Upper lobe of left lung (tissue), 4 donors: Measurements from ENCODE around the gene KLHL1.

Source experiments
- EP300 ChIP-seq, 4 donors: sonication (generic); formaldehyde crosslinking; IDR thresholded peaks; one replicate each; pipeline ENCODE4 v1.5.1; 2017; ENCODE audit warnings: antibody characterized with exemption in 4 of 4, control low read depth in 2 of 4
- POLR2A ChIP-seq, 4 donors: fragments of 450-650 bp; IDR thresholded peaks; one replicate each; pipeline ENCODE4 v1.5.1; 2016 to 2017; ENCODE audit warnings: antibody characterized with exemption in 4 of 4, mild to moderate bottlenecking in 2 of 4
- POLR2AphosphoS5 ChIP-seq, 2 donors: sonication (generic); formaldehyde crosslinking; IDR thresholded peaks; one replicate each; pipeline ENCODE4 v1.5.1; 2017; ENCODE audit warnings: antibody characterized with exemption in 2 of 2
- TF ChIP-seq, protein P1 (sequence below), 6 experiments: fragments of 450-650 bp in 4 of 6; fragments of 200-600 bp in 2 of 6; sonication (generic) in 2 of 6; IDR thresholded peaks; one replicate each; pipeline ENCODE4 v1.5.1; 2016 to 2019; ENCODE audit warnings: antibody characterized with exemption in 6 of 6

DNA sequence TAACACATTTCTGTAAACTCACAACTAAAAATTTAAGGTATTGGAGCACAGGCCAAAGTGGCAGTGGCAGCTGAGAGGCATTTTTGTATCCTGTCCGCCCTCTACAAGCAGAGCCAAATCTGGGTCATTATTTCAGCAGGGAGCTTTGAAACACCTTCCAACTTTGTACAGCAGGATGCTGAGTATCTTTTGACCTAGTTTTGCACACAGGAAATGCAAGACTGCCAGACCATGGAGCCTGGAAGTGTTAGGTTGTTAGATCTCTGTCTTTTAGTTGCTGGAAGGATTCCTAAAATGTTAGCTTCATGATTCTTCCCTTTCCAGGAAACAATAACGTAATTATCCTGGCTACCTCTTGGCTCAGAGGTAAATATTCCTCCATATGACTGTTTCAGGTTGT lies 149.2 kb downstream of the KLHL1 start:
- TF ChIP-seq EP300 (IDR thresholded peaks at IDR 0.05) (no peak), POLR2A (IDR thresholded peaks at IDR 0.05) (no peak), POLR2AphosphoS5 (IDR thresholded peaks at IDR 0.05) (no peak)
- TF ChIP-seq, protein P1, sequence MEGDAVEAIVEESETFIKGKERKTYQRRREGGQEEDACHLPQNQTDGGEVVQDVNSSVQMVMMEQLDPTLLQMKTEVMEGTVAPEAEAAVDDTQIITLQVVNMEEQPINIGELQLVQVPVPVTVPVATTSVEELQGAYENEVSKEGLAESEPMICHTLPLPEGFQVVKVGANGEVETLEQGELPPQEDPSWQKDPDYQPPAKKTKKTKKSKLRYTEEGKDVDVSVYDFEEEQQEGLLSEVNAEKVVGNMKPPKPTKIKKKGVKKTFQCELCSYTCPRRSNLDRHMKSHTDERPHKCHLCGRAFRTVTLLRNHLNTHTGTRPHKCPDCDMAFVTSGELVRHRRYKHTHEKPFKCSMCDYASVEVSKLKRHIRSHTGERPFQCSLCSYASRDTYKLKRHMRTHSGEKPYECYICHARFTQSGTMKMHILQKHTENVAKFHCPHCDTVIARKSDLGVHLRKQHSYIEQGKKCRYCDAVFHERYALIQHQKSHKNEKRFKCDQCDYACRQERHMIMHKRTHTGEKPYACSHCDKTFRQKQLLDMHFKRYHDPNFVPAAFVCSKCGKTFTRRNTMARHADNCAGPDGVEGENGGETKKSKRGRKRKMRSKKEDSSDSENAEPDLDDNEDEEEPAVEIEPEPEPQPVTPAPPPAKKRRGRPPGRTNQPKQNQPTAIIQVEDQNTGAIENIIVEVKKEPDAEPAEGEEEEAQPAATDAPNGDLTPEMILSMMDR (IDR thresholded peaks at IDR 0.05) = no peak
